Neutrophil (primary cell): ENCODE measurements around the gene HDAC7.

Experiments
- H3K27ac ChIP-seq: fragments of 200-600 bp; sonication (generic); 2 replicates; pipeline ENCODE4 v1.5.1; 2016; ENCODE audit warnings: mild to moderate bottlenecking, moderate library complexity
- H3K27me3 ChIP-seq: fragments of 200-600 bp; sonication (generic); 2 replicates; pipeline ENCODE4 v1.6.0; 2016; ENCODE audit warnings: mild to moderate bottlenecking
- H3K36me3 ChIP-seq: fragments of 200-600 bp; sonication (generic); 2 replicates; pipeline ENCODE4 v1.5.1; 2017
- H3K4me1 ChIP-seq, 2 experiments: fragments of 200-600 bp in 1 of 2; sonication (generic) in 1 of 2; 1 replicate in 1 of 2; 2 replicates in 1 of 2; pipeline versions ENCODE4 v1.5.1 to v1.6.1; 2013 to 2016; ENCODE audit warnings: low read depth in 1 of 2, low read length in 1 of 2, mild to moderate bottlenecking in 1 of 2, moderate library complexity in 1 of 2; ENCODE audit not compliant: control insufficient read depth in 1 of 2, insufficient read depth in 1 of 2
- H3K4me3 ChIP-seq, 2 experiments: fragments of 200-600 bp in 1 of 2; sonication (generic) in 1 of 2; 1 replicate in 1 of 2; 2 replicates in 1 of 2; pipeline ENCODE4 v1.5.1; 2013 to 2016; ENCODE audit warnings: low read depth in 1 of 2, low read length in 1 of 2, mild to moderate bottlenecking in 1 of 2, moderate library complexity in 1 of 2
- H3K9me3 ChIP-seq: fragments of 200-600 bp; sonication (generic); 2 replicates; pipeline ENCODE4 v1.5.1; 2016
- CTCF ChIP-seq: fragments of 200-600 bp; sonication (generic); IDR thresholded peaks from 2 replicates; pipeline ENCODE4 v1.5.1; 2016; ENCODE audit warnings: antibody characterized with exemption

Gene HDAC7

GRCh38 chr12:47755655-47756562 is 63.8 kb downstream of the HDAC7 start:
- no peaks in the 10 kb centered on the region for H3K27me3 ChIP-seq
- no peak overlapping the region for H3K27ac ChIP-seq
- H3K36me3 ChIP-seq: no peaks in the 10 kb centered on the region
- H3K4me1 ChIP-seq: peaks cover 31 to 36% of the 10 kb centered on the region in 2 experiments
- H3K4me3 ChIP-seq: no peak overlapping the region
- TF ChIP-seq CTCF: no peak
- no peaks in the 10 kb centered on the region for H3K9me3 ChIP-seq

DNA sequence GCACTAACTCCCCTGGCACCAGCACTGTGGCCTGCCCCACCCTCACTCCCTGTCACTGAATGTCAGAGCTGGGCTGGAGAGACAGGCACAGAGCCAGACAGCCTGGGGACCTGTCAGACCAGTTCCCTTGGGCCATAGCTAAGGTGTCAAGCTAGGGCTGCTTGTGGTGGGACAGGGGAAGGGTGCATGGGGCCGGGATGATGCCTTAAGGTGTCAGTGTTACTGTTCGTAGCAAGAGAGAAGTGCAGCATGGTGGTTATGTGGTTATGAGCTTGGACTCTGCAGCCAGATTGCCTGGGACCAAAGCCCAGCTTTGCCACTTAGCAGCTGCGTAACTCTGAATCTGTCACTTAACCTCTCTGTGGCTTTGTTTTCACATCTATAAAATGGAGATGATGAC is 64.8 kb downstream of the HDAC7 start:
- no peak for TF ChIP-seq CTCF
- H3K4me1 ChIP-seq: peaks cover 31 to 36% of the 10 kb centered on the region in 2 experiments
- H3K4me3 ChIP-seq: no peak overlapping the region
- H3K27ac ChIP-seq: no peak overlapping the region
- H3K9me3 ChIP-seq: no peaks in the 10 kb centered on the region
- H3K27me3 ChIP-seq: no peaks in the 10 kb centered on the region
- no peaks in the 10 kb centered on the region for H3K36me3 ChIP-seq

DNA sequence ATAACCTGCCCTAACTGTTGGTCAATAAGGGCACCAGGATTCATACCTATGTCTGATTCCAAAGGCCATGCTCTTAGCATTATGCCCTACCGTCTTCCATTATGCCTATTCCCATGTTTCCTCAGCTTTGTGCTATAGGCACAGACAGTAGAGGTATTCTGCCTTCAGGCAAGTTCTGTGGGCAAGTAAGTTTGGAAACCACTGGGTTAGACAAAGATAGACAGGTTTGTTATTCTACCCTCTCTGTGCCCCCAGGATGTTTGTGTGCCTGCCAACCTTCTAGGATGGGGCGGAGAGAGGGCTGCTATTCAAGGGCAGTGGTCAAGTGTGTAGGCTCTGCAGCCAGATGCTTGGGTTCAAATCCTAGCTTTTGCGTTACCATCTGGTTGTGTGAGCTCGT is 65.6 kb downstream of the HDAC7 start:
- peaks cover 24 to 29% of the 10 kb centered on the region in 2 experiments for H3K4me1 ChIP-seq
- H3K27me3 ChIP-seq: no peaks in the 10 kb centered on the region
- H3K4me3 ChIP-seq: no peak overlapping the region
- no peak for TF ChIP-seq CTCF
- no peak overlapping the region for H3K27ac ChIP-seq
- no peaks in the 10 kb centered on the region for H3K36me3 ChIP-seq
- no peaks in the 10 kb centered on the region for H3K9me3 ChIP-seq

DNA sequence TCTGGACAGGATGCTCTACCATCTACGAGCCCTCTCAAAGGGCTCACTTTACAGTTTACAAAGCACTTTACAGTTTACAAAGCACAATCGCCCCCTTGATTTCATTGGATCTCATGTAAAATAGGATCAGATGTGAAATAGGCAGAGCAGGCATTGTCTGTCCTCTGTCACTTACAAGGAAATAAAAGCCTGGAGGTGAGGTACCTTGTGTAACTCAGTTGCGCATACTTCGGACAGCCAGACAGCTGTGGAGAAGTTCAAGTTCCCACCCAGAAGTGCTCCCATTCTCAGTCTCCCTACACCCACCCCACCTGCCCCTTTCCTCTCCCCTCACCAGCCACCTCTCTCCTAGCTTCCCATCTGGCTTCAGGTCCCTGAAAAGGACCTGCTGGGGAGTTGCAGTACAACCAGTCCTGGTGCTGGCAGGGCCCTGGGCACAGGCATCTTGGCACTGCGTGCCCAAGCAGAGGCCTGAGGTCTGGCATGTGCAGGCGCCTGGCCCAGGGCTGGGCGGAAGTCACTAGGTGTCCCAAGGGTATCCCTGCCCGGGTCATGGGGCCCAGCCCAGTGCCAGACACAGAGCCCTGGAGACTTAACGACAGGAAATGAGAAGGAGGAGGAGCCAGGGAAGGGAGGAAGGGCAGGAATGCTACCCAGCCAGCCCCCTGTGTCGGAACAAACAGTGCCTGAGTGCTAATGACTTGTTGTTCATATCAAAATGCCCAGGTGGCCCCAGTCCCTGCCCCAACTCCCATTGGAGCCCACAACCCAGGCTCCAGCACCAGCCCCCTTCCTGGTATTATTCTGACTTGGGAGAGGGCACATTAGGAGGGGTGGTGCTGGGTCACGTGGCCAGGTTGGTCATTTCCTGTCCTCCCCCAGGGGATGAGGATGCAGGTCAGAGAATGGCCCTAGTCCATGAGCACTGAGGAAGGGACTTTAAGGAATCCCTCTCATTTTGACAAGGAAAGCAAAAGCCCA is 66.4 kb downstream of the HDAC7 start:
- H3K4me1 ChIP-seq: peaks cover 18 to 21% of the 10 kb centered on the region in 2 experiments
- no peaks in the 10 kb centered on the region for H3K9me3 ChIP-seq
- no peaks in the 10 kb centered on the region for H3K27me3 ChIP-seq
- no peak for TF ChIP-seq CTCF
- no peak overlapping the region for H3K27ac ChIP-seq
- peaks cover 3% of the 10 kb centered on the region for H3K36me3 ChIP-seq
- no peak overlapping the region for H3K4me3 ChIP-seq

DNA sequence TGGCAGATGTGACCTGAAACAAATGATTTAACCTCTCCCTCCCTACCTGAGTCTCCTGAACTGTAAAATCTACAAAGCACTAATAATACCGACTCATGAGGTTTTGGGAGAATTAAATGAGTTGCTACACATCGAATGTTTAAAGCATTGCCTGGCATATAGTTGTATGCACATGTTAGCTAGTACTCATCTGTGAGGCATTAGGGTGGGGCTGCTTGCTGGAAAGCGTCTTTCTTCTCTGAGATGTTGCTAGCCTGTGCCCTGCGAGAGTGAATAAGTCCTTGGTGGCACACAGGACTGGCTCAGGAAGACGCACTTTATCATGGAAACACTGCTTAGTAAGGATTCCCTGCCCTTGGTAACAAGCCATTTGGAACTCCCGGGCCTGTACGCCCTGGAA is 67.2 kb downstream of the HDAC7 start:
- H3K27ac ChIP-seq: no peak overlapping the region
- peaks cover 9% of the 10 kb centered on the region for H3K36me3 ChIP-seq
- H3K27me3 ChIP-seq: no peaks in the 10 kb centered on the region
- H3K9me3 ChIP-seq: no peaks in the 10 kb centered on the region
- no peak overlapping the region for H3K4me3 ChIP-seq
- H3K4me1 ChIP-seq: peaks cover 11 to 13% of the 10 kb centered on the region in 2 experiments
- no peak for TF ChIP-seq CTCF
